Gastrocnemius medialis (tissue), 4 donors: ENCODE data around the gene ASTN2. TPM values are rescaled to one million over a fixed set of nuclear protein-coding genes. Genes with fewer than 3 reads are reported as not detected.

Experiments used
- ATAC-seq, 2 donors: fragments of 150-250 bp; one replicate each; pipeline ENCODE4 v1.9.1; 2016
- DNase-seq, 2 donors: peaks; one replicate each; pipeline ENCODE4 v3.0.0-alpha.2; 2019
- H3K27ac ChIP-seq, 4 donors: fragments of 200-600 bp; sonication (generic); 1 replicate in 1 of 4; 2 replicates in 3 of 4; pipeline ENCODE4 v1.5.1; 2016 to 2018; ENCODE audit warnings: mild to moderate bottlenecking in 2 of 4, moderate library complexity in 1 of 4
- H3K27me3 ChIP-seq, 3 donors: fragments of 200-600 bp; sonication (generic) in 2 of 3; 1 replicate in 1 of 3; 2 replicates in 2 of 3; pipeline versions ENCODE4 v1.5.1 to v1.6.0; 2016 to 2019; ENCODE audit warnings: mild to moderate bottlenecking in 1 of 3, moderate library complexity in 1 of 3
- H3K36me3 ChIP-seq, 2 donors: fragments of 200-600 bp; sonication (generic) in 1 of 2; one replicate each; pipeline ENCODE4 v1.5.1; 2017 to 2018
- H3K4me1 ChIP-seq, 2 donors: fragments of 200-600 bp; sonication (generic) in 1 of 2; one replicate each; pipeline ENCODE4 v1.5.1; 2016 to 2017; ENCODE audit warnings: mild to moderate bottlenecking in 2 of 2
- H3K4me3 ChIP-seq, 4 donors: fragments of 200-600 bp; sonication (generic) in 3 of 4; 1 replicate in 1 of 4; 2 replicates in 3 of 4; pipeline ENCODE4 v1.5.1; 2016 to 2019; ENCODE audit warnings: mild to moderate bottlenecking in 2 of 4
- H3K9me3 ChIP-seq, 3 donors: fragments of 200-600 bp; sonication (generic) in 2 of 3; 1 replicate in 1 of 3; 2 replicates in 2 of 3; pipeline ENCODE4 v1.5.1; 2016 to 2019
- POLR2A ChIP-seq, 2 donors: fragments of 450-650 bp; IDR thresholded peaks; one replicate each; pipeline ENCODE4 v1.6.1; 2017; ENCODE audit warnings: antibody characterized with exemption in 2 of 2, mild to moderate bottlenecking in 2 of 2, moderate library complexity in 2 of 2
- in situ Hi-C, 4 donors: fragments of 200-750 bp; cut with MboI; loops; one replicate each; pipeline versions ENCODE4 v1.15.0 to v1.8.0; 2017; ENCODE audit warnings: low sequenced_read_pairs in 4 of 4
- intact Hi-C: fragments of 100-400 bp; cut with DNase I; formaldehyde crosslinking; loops from one replicate; pipeline ENCODE4 v1.15.1; 2023; ENCODE audit warnings: low total_unique reads
- total RNA-seq, 4 donors: library from RNA; depleted of rRNA; stranded (reverse); fragments of >200 nt; gene quantifications; one replicate each; pipeline versions ENCODE4 v1.1.0 to v1.2.3, GENCODE V29; 2016
- TF ChIP-seq, protein P1 (sequence below), 5 experiments: fragments of 450-650 bp in 3 of 5; fragments of 200-600 bp in 2 of 5; sonication (generic) in 2 of 5; IDR thresholded peaks in 4 of 5; conservative IDR thresholded peaks in 1 of 5; 1 replicate in 4 of 5; 2 replicates in 1 of 5; pipeline ENCODE4 v1.5.1; 2016 to 2019; ENCODE audit warnings: antibody characterized with exemption in 5 of 5, mild to moderate bottlenecking in 3 of 5, moderate library complexity in 3 of 5

The ASTN2 gene
- total RNA-seq, 4 donors from 2014 or later: 2.5 to 4.6 (median 3.7) TPM

DNA sequence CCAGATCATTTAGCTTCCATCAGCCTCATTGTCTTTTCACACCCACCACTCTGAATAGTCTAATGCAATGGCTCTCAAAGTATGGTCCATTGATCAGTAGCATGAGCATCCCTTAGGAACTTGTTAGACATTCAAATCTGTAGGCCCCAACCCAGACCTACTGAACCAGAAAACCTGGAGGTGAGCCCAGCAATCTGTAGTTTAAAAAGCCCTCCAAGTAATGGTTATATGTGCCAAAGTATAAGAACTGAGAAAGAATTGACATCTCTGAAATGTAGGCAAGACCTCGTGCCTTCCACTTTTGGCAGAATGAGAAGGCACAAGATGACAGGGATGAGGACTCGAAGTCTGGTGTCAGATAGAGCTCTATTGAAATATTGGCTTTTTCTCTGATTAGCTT, 460.1 kb downstream of the ASTN2 start:
- TF ChIP-seq, protein P1, sequence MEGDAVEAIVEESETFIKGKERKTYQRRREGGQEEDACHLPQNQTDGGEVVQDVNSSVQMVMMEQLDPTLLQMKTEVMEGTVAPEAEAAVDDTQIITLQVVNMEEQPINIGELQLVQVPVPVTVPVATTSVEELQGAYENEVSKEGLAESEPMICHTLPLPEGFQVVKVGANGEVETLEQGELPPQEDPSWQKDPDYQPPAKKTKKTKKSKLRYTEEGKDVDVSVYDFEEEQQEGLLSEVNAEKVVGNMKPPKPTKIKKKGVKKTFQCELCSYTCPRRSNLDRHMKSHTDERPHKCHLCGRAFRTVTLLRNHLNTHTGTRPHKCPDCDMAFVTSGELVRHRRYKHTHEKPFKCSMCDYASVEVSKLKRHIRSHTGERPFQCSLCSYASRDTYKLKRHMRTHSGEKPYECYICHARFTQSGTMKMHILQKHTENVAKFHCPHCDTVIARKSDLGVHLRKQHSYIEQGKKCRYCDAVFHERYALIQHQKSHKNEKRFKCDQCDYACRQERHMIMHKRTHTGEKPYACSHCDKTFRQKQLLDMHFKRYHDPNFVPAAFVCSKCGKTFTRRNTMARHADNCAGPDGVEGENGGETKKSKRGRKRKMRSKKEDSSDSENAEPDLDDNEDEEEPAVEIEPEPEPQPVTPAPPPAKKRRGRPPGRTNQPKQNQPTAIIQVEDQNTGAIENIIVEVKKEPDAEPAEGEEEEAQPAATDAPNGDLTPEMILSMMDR (IDR thresholded peaks at IDR 0.05 in 4 of 5, conservative IDR thresholded peaks at IDR 0.05 in 1 of 5): no peak
- TF ChIP-seq POLR2A (IDR thresholded peaks at IDR 0.05): no peak
- no peak for ATAC-seq
- no peak for DNase-seq
- intact Hi-C loops: no loop called here
- no peaks in the 10 kb centered on the region for H3K27me3 ChIP-seq
- H3K36me3 ChIP-seq: no peaks in the 10 kb centered on the region
- H3K27ac ChIP-seq: no peak overlapping the region
- H3K4me3 ChIP-seq: no peak overlapping the region
- no peaks in the 10 kb centered on the region for H3K9me3 ChIP-seq
- H3K4me1 ChIP-seq: no peaks in the 10 kb centered on the region
- in situ Hi-C loops: no loop called here

DNA sequence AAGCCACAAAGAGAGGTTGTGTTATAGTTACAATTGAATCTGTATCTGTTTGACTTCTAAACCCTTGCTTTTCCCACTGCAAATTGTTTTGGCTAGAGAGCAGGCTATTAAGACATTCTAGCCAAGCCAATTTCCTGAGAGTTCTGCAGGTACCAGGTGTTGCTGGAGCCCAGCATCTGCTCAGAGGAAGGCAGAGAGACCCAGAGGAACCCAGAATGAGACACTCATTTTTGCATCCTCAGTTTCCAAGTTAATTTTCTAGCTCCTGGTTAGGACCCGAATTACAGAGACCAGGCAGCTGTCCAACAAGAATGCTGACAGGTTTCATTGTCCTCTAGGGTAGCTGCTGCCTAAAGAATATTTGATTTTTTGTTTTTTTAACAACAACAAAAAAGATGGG, 461.6 kb downstream of the ASTN2 start:
- DNase-seq (no peak), ATAC-seq (no peak)
- no peak for TF ChIP-seq POLR2A (IDR thresholded peaks at IDR 0.05)
- TF ChIP-seq, protein P1 (IDR thresholded peaks at IDR 0.05 in 4 of 5, conservative IDR thresholded peaks at IDR 0.05 in 1 of 5): no peak
- Histone ChIP-seq H3K36me3 (no peaks in the 10 kb centered on the region), H3K27ac (no peak overlapping the region), H3K27me3 (no peaks in the 10 kb centered on the region), H3K4me1 (no peaks in the 10 kb centered on the region), H3K4me3 (no peak overlapping the region), H3K9me3 (no peaks in the 10 kb centered on the region)
- in situ Hi-C loops: no loop called here
- intact Hi-C loops: no loop called here

DNA sequence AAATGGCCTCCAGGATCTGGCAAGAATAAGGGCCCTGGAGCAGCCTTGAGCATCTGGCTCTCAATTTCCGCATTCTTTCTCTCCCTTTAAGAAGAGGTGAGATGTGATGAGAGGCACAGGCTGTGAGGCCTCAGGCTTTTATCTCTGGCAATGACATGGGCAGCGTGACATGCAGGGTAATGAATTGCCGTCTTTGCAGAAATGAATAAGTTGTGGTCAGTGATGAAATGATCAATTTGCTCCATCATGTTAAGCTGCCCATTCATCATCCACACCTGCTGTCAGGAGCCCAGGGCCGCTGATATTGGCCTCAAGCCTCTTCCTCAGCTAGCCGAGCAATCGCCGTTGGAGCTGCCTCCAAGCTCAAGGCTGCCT, 462.4 kb downstream of the ASTN2 start:
- in situ Hi-C loops (no loop called here), intact Hi-C loops (no loop called here)
- H3K27ac ChIP-seq: no peak overlapping the region
- no peaks in the 10 kb centered on the region for H3K4me1 ChIP-seq
- no peaks in the 10 kb centered on the region for H3K27me3 ChIP-seq
- no peak for TF ChIP-seq POLR2A (IDR thresholded peaks at IDR 0.05)
- TF ChIP-seq, protein P1 (IDR thresholded peaks at IDR 0.05 in 4 of 5, conservative IDR thresholded peaks at IDR 0.05 in 1 of 5): no peak
- H3K9me3 ChIP-seq: no peaks in the 10 kb centered on the region
- no peak for ATAC-seq
- no peaks in the 10 kb centered on the region for H3K36me3 ChIP-seq
- DNase-seq: no peak
- H3K4me3 ChIP-seq: no peak overlapping the region

DNA sequence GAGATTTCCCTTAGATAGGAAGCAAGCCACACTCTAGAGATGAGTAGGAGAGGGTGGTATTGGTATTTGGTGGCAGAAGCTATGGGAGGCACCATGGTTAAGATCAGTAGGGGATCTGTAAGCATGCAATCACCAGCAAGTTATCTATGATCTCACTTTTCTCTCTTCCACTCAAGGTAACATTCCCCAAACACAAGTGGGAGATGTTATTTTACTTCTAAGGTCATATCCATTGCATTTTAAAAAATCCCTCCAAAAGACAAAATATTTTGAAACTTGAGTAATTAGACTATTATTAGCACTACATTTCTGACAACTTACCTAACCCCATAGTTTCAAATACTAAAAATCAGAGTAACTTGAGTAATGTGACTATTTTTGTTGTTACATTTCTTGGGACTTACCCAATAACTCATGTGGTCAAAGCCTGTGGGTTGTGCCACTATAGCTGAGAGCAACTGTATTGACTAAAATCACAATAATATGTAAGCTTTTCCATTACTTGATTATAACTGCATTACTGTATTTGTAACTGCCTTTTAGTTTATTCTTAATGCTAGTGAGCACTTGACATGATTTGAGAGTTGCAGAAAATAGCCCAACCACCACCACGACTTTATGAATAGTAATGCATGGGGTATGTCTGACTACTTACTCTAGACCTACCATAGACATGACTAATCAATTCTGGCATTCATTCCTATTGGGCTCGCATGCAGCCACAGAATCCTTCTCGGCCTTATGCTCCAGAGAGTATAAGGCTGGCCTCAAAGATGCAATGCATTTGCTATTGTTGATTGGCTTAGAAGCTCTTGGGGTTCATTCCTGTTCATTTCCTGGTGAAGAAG, 463.0 kb downstream of the ASTN2 start:
- in situ Hi-C loops: no loop called here
- DNase-seq: no peak
- no peak overlapping the region for H3K4me3 ChIP-seq
- TF ChIP-seq, protein P1 (IDR thresholded peaks at IDR 0.05 in 4 of 5, conservative IDR thresholded peaks at IDR 0.05 in 1 of 5): no peak
- TF ChIP-seq POLR2A (IDR thresholded peaks at IDR 0.05): no peak
- no peaks in the 10 kb centered on the region for H3K36me3 ChIP-seq
- H3K9me3 ChIP-seq: no peaks in the 10 kb centered on the region
- H3K4me1 ChIP-seq: no peaks in the 10 kb centered on the region
- no peaks in the 10 kb centered on the region for H3K27me3 ChIP-seq
- ATAC-seq: no peak
- H3K27ac ChIP-seq: no peak overlapping the region
- intact Hi-C loops: no loop called here
